Activated T-helper 17 cell treated with anti-CD3 and anti-CD28 coated beads, Interleukin-2, amount 50 U/mL, for 72 hours (primary cell): Measurements from ENCODE around the gene ZNHIT6. TPM values are rescaled to one million over a fixed set of nuclear protein-coding genes. Genes with fewer than 3 reads are reported as not detected.
A peak's percentile ranks its signal among the peaks of the same experiment; 100 is the strongest.
"Not testable (repeated sequence)": the region's sequence is repeated elsewhere in the genome, so short reads cannot be mapped to it uniquely, and the experiment has no call there.

Source experiments
- ATAC-seq: fragments of 150-1000 bp; cut with Tn5 transposase; replicated peaks from 2 replicates; pipeline ENCODE4 v1.10.0; 2021; ENCODE audit warnings: mild to moderate bottlenecking, moderate library complexity
- H3K27ac Mint-ChIP-seq: one replicate; pipeline ENCODE4 v1.8.0; 2022; ENCODE audit warnings: mixed read lengths
- H3K27me3 Mint-ChIP-seq: one replicate; pipeline ENCODE4 v1.8.0; 2022; ENCODE audit warnings: mixed read lengths
- H3K36me3 Mint-ChIP-seq: one replicate; pipeline ENCODE4 v1.8.0; 2022; ENCODE audit warnings: low read depth, mild to moderate bottlenecking, mixed read lengths
- H3K4me1 Mint-ChIP-seq: one replicate; pipeline ENCODE4 v1.8.0; 2022; ENCODE audit warnings: mixed read lengths
- H3K4me3 Mint-ChIP-seq: one replicate; pipeline ENCODE4 v1.8.0; 2022; ENCODE audit warnings: mild to moderate bottlenecking, mixed read lengths
- H3K9me3 Mint-ChIP-seq: one replicate; pipeline ENCODE4 v1.8.0; 2022; ENCODE audit warnings: mixed read lengths
- total RNA-seq, 2 donors: library from RNA; stranded (reverse); gene quantifications; one replicate each; pipeline ENCODE4 v1.2.3, GENCODE V29; 2022

The ZNHIT6 gene
- total RNA-seq, 2 donors from 2014 or later = 9.3 to 19.5 TPM

GRCh38 chr1:85654066-85654782 is 54.0 kb downstream of the ZNHIT6 start:
- peaks cover under 1% of the 10 kb centered on the region for H3K9me3 Mint-ChIP-seq
- no peak overlapping the region for H3K27ac Mint-ChIP-seq
- ATAC-seq = peak; percentile 55
- H3K4me1 Mint-ChIP-seq = no peaks in the 10 kb centered on the region
- H3K4me3 Mint-ChIP-seq = no peak overlapping the region
- H3K36me3 Mint-ChIP-seq = peaks cover 84% of the 10 kb centered on the region
- no peaks in the 10 kb centered on the region for H3K27me3 Mint-ChIP-seq

GRCh38 chr1:85652327-85652726 is 55.9 kb downstream of the ZNHIT6 start:
- H3K27ac Mint-ChIP-seq = no peak overlapping the region
- H3K36me3 Mint-ChIP-seq = peaks cover 91% of the 10 kb centered on the region
- no peaks in the 10 kb centered on the region for H3K4me1 Mint-ChIP-seq
- H3K27me3 Mint-ChIP-seq = no peaks in the 10 kb centered on the region
- peaks cover 8% of the 10 kb centered on the region for H3K9me3 Mint-ChIP-seq
- H3K4me3 Mint-ChIP-seq = no peak overlapping the region
- no peak for ATAC-seq

GRCh38 chr1:85650645-85651044 is 57.6 kb downstream of the ZNHIT6 start:
- Mint-ChIP-seq H3K36me3 (peaks cover 74% of the 10 kb centered on the region), H3K4me3 (no peak overlapping the region), H3K27me3 (no peaks in the 10 kb centered on the region), H3K9me3 (peaks cover 8% of the 10 kb centered on the region), H3K27ac (no peak overlapping the region), H3K4me1 (no peaks in the 10 kb centered on the region)
- no peak for ATAC-seq

- H3K27ac Mint-ChIP-seq = no peak overlapping the region
- peaks cover 9% of the 10 kb centered on the region for H3K9me3 Mint-ChIP-seq
- peaks cover 71% of the 10 kb centered on the region for H3K36me3 Mint-ChIP-seq
- H3K4me3 Mint-ChIP-seq = no peak overlapping the region
- no peak for ATAC-seq
- H3K27me3 Mint-ChIP-seq = no peaks in the 10 kb centered on the region
- H3K4me1 Mint-ChIP-seq = no peaks in the 10 kb centered on the region
Observed at GRCh38 chr1:85649591-85649990, 58.6 kb downstream of the ZNHIT6 start.

- ATAC-seq, H3K4me3 Mint-ChIP-seq, H3K27me3 Mint-ChIP-seq, H3K4me1 Mint-ChIP-seq, H3K27ac Mint-ChIP-seq: not testable (repeated sequence)
- H3K9me3 Mint-ChIP-seq = peaks cover 15% of the 10 kb centered on the region
- H3K36me3 Mint-ChIP-seq = peaks cover 68% of the 10 kb centered on the region
Observed at GRCh38 chr1:85641598-85642556, 66.4 kb downstream of the ZNHIT6 start.

- Mint-ChIP-seq H3K9me3 (peaks cover 15% of the 10 kb centered on the region), H3K36me3 (peaks cover 80% of the 10 kb centered on the region)
- ATAC-seq, H3K4me1 Mint-ChIP-seq, H3K4me3 Mint-ChIP-seq, H3K27me3 Mint-ChIP-seq, H3K27ac Mint-ChIP-seq: not testable (repeated sequence)
Observed at GRCh38 chr1:85639920-85640319, 68.3 kb downstream of the ZNHIT6 start.

- ATAC-seq = no peak
- H3K27me3 Mint-ChIP-seq = no peaks in the 10 kb centered on the region
- H3K36me3 Mint-ChIP-seq = peaks cover 78% of the 10 kb centered on the region
- H3K27ac Mint-ChIP-seq = no peak overlapping the region
- H3K4me1 Mint-ChIP-seq = no peaks in the 10 kb centered on the region
- peaks cover 17% of the 10 kb centered on the region for H3K9me3 Mint-ChIP-seq
- no peak overlapping the region for H3K4me3 Mint-ChIP-seq
Observed at GRCh38 chr1:85638412-85638811, 69.8 kb downstream of the ZNHIT6 start.

- ATAC-seq = no peak
- Mint-ChIP-seq H3K36me3 (peaks cover 36% of the 10 kb centered on the region), H3K4me1 (no peaks in the 10 kb centered on the region), H3K27me3 (no peaks in the 10 kb centered on the region), H3K9me3 (peaks cover 15% of the 10 kb centered on the region), H3K4me3 (no peak overlapping the region), H3K27ac (no peak overlapping the region)
Observed at GRCh38 chr1:85630493-85630892, 77.7 kb downstream of the ZNHIT6 start.

- no peaks in the 10 kb centered on the region for H3K4me1 Mint-ChIP-seq
- peaks cover 31% of the 10 kb centered on the region for H3K36me3 Mint-ChIP-seq
- peaks cover 11% of the 10 kb centered on the region for H3K9me3 Mint-ChIP-seq
- no peak for ATAC-seq
- no peak overlapping the region for H3K27ac Mint-ChIP-seq
- no peaks in the 10 kb centered on the region for H3K27me3 Mint-ChIP-seq
- no peak overlapping the region for H3K4me3 Mint-ChIP-seq
Observed at GRCh38 chr1:85629532-85629920, 78.7 kb downstream of the ZNHIT6 start.

- Mint-ChIP-seq H3K36me3 (peaks cover 35% of the 10 kb centered on the region), H3K27me3 (no peaks in the 10 kb centered on the region), H3K4me1 (no peaks in the 10 kb centered on the region), H3K27ac (no peak overlapping the region), H3K4me3 (no peak overlapping the region), H3K9me3 (peaks cover 13% of the 10 kb centered on the region)
- ATAC-seq = no peak
Observed at GRCh38 chr1:85628791-85629531, 79.3 kb downstream of the ZNHIT6 start.

GRCh38 chr1:85626818-85627217 is 81.4 kb downstream of the ZNHIT6 start:
- no peak for ATAC-seq
- H3K4me3 Mint-ChIP-seq = no peak overlapping the region
- H3K9me3 Mint-ChIP-seq = peaks cover 16% of the 10 kb centered on the region
- no peaks in the 10 kb centered on the region for H3K27me3 Mint-ChIP-seq
- no peaks in the 10 kb centered on the region for H3K4me1 Mint-ChIP-seq
- no peak overlapping the region for H3K27ac Mint-ChIP-seq
- peaks cover 56% of the 10 kb centered on the region for H3K36me3 Mint-ChIP-seq

- Mint-ChIP-seq H3K27me3 (no peaks in the 10 kb centered on the region), H3K27ac (no peak overlapping the region), H3K4me1 (no peaks in the 10 kb centered on the region), H3K36me3 (peaks cover 74% of the 10 kb centered on the region), H3K4me3 (no peak overlapping the region), H3K9me3 (peaks cover 26% of the 10 kb centered on the region)
- no peak for ATAC-seq
Observed at GRCh38 chr1:85624361-85624760, 83.9 kb downstream of the ZNHIT6 start.

GRCh38 chr1:85623061-85623471 is 85.2 kb downstream of the ZNHIT6 start:
- no peak overlapping the region for H3K27ac Mint-ChIP-seq
- peak; percentile 59 for ATAC-seq
- H3K36me3 Mint-ChIP-seq = peaks cover 67% of the 10 kb centered on the region
- H3K27me3 Mint-ChIP-seq = no peaks in the 10 kb centered on the region
- no peaks in the 10 kb centered on the region for H3K4me1 Mint-ChIP-seq
- H3K4me3 Mint-ChIP-seq = no peak overlapping the region
- peaks cover 26% of the 10 kb centered on the region for H3K9me3 Mint-ChIP-seq

GRCh38 chr1:85621430-85621829 is 86.8 kb downstream of the ZNHIT6 start:
- peaks cover 55% of the 10 kb centered on the region for H3K36me3 Mint-ChIP-seq

More at GRCh38 chr1:85621430-85621829, 86.8 kb downstream of the ZNHIT6 start:
- Mint-ChIP-seq H3K27me3 (no peaks in the 10 kb centered on the region), H3K9me3 (peaks cover 21% of the 10 kb centered on the region), H3K4me3 (no peak overlapping the region), H3K27ac (no peak overlapping the region), H3K4me1 (no peaks in the 10 kb centered on the region)
- ATAC-seq = no peak
